ENCODE results near the gene EVX1. TPM values are rescaled to one million over a fixed set of nuclear protein-coding genes. Genes with fewer than 3 reads are reported as not detected.

EVX1 gene
- total RNA-seq, 1 experiment from 2014 or later, result not detected

GRCh38 chr7:27242154-27242553 is 448 bp upstream of the EVX1 start:
- DNase-seq, result no peak
- Histone ChIP-seq H3K4me3 (peak overlapping the region; percentile 34), H3K27me3 (peaks cover 24% of the 10 kb centered on the region)

GRCh38 chr7:27243340-27244163 is 950 bp downstream of the EVX1 start:
- no peak for DNase-seq
- H3K9me3 ChIP-seq, result no peaks in the 10 kb centered on the region
- H3K36me3 ChIP-seq, result no peaks in the 10 kb centered on the region
- peaks cover 24% of the 10 kb centered on the region for H3K27me3 ChIP-seq
- peak overlapping the region; percentile 34; the same call in 1 of the 2 replicates for H3K4me3 ChIP-seq

More at GRCh38 chr7:27242154-27242553, 448 bp upstream of the EVX1 start:
- Histone ChIP-seq H3K9me3 (no peaks in the 10 kb centered on the region), H3K36me3 (no peaks in the 10 kb centered on the region)

- DNase-seq, result no peak
- Histone ChIP-seq H3K36me3 (no peaks in the 10 kb centered on the region), H3K9me3 (no peaks in the 10 kb centered on the region), H3K4me3 (no peak overlapping the region), H3K27me3 (peaks cover 24% of the 10 kb centered on the region)
Measured at GRCh38 chr7:27244488-27245123, 2.0 kb downstream of the EVX1 start.

- H3K9me3 ChIP-seq, result no peaks in the 10 kb centered on the region
- no peak for DNase-seq
- H3K27me3 ChIP-seq, result peaks cover 24% of the 10 kb centered on the region
- no peak overlapping the region for H3K4me3 ChIP-seq
- H3K36me3 ChIP-seq, result no peaks in the 10 kb centered on the region
Measured at GRCh38 chr7:27245124-27245797, 2.7 kb downstream of the EVX1 start.

GRCh38 chr7:27245798-27246691 is 3.4 kb downstream of the EVX1 start:
- no peak overlapping the region for H3K4me3 ChIP-seq
- no peaks in the 10 kb centered on the region for H3K36me3 ChIP-seq
- DNase-seq, result no peak
- no peaks in the 10 kb centered on the region for H3K9me3 ChIP-seq
- H3K27me3 ChIP-seq, result peaks cover 24% of the 10 kb centered on the region

- DNase-seq, result no peak
- Histone ChIP-seq H3K4me3 (no peak overlapping the region), H3K27me3 (peaks cover 18% of the 10 kb centered on the region), H3K36me3 (no peaks in the 10 kb centered on the region), H3K9me3 (no peaks in the 10 kb centered on the region)
Measured at GRCh38 chr7:27247000-27247399, 4.4 kb downstream of the EVX1 start.

GRCh38 chr7:27247452-27248426 is 5.1 kb downstream of the EVX1 start:
- Histone ChIP-seq H3K4me3 (no peak overlapping the region), H3K9me3 (no peaks in the 10 kb centered on the region), H3K36me3 (no peaks in the 10 kb centered on the region), H3K27me3 (peaks cover 11% of the 10 kb centered on the region)
- DNase-seq, result no peak

GRCh38 chr7:27248427-27248806 is 5.8 kb downstream of the EVX1 start:
- no peaks in the 10 kb centered on the region for H3K36me3 ChIP-seq
- H3K9me3 ChIP-seq, result no peaks in the 10 kb centered on the region
- peaks cover 4% of the 10 kb centered on the region; the same call in 1 of the 2 replicates for H3K27me3 ChIP-seq
- DNase-seq, result peak; percentile 19
- no peak overlapping the region for H3K4me3 ChIP-seq

- Histone ChIP-seq H3K36me3 (no peaks in the 10 kb centered on the region), H3K4me3 (no peak overlapping the region), H3K9me3 (no peaks in the 10 kb centered on the region), H3K27me3 (no peaks in the 10 kb centered on the region)
- DNase-seq, result peak; percentile 87
Measured at GRCh38 chr7:27248911-27249723, 6.5 kb downstream of the EVX1 start.

- Histone ChIP-seq H3K27me3 (no peaks in the 10 kb centered on the region), H3K4me3 (no peak overlapping the region), H3K9me3 (no peaks in the 10 kb centered on the region), H3K36me3 (no peaks in the 10 kb centered on the region)
- no peak for DNase-seq
Measured at GRCh38 chr7:27249724-27250556, 7.3 kb downstream of the EVX1 start.

GRCh38 chr7:27250557-27251070 is 8.0 kb downstream of the EVX1 start:
- DNase-seq, result no peak
- Histone ChIP-seq H3K36me3 (no peaks in the 10 kb centered on the region), H3K9me3 (no peaks in the 10 kb centered on the region), H3K27me3 (no peaks in the 10 kb centered on the region), H3K4me3 (no peak overlapping the region)

- H3K4me3 ChIP-seq, result no peak overlapping the region
Measured at GRCh38 chr7:27251136-27251651, 8.6 kb downstream of the EVX1 start.

GRCh38 chr7:27251652-27252590 is 9.3 kb downstream of the EVX1 start:
- Histone ChIP-seq H3K36me3 (no peaks in the 10 kb centered on the region), H3K27me3 (no peaks in the 10 kb centered on the region), H3K4me3 (no peak overlapping the region), H3K9me3 (no peaks in the 10 kb centered on the region)
- no peak for DNase-seq

More at GRCh38 chr7:27251136-27251651, 8.6 kb downstream of the EVX1 start:
- no peak for DNase-seq
- Histone ChIP-seq H3K36me3 (no peaks in the 10 kb centered on the region), H3K27me3 (no peaks in the 10 kb centered on the region), H3K9me3 (no peaks in the 10 kb centered on the region)
